GM12892 (cell line): ENCODE results near the gene MMS19.

Source experiments
- POLR2A ChIP-seq: IDR thresholded peaks from 2 replicates; pipeline ENCODE4 v1.6.1; 2011; ENCODE audit warnings: low read depth, low read length, control low read depth
- POLR2AphosphoS5 ChIP-seq: IDR thresholded peaks from 2 replicates; pipeline ENCODE4 v1.6.1; 2011; ENCODE audit warnings: low read depth, low read length, control low read depth

DNA sequence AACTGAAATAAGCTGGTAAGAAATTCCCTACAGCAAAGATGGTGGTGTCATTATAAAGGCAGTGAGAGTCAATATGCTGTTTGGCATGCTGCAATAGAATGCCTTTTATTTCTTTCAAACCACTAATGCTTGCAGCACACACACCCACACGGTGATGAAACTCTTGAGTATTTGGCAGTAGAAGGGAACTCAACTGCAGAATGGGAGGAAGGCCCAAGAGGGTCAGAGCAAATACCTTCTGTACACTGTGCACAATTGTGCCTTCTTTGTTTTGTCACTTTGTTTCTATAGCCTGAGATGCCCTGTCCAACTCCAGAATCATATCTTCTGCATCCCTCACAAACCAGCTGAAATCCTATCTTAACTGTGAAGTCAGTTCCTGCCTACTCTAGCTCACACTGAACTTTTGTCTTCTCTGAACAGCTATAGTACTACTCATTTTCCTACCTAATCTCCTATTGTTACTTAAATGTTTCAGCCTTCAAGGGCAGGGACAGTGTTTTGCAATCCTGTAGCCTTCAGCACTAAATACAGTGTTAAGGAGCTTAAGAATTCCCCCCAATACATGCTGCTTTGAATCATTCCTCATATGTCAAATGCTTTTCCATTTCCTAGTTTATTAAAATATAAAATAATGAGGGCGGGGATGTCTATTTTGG lies 22.2 kb downstream of the MMS19 start:
- TF ChIP-seq POLR2AphosphoS5 (no peak), POLR2A (no peak)
